Common myeloid progenitor, CD34-positive (primary cell): Measurements from ENCODE around the gene CAMTA1.

Source experiments
- CTCF ChIA-PET: fragments of 350-600 bp; sonication (Branson Sonifier 250); formaldehyde crosslinking; loops from one replicate; lab custom pipeline; 2021; ENCODE audit warnings: antibody characterized with exemption; lab: Charles Lee
- POLR2A ChIA-PET: fragments of 350-600 bp; sonication (Branson Sonifier 250); formaldehyde crosslinking; loops from one replicate; lab custom pipeline; 2021; ENCODE audit warnings: antibody characterized with exemption; lab: Charles Lee
- DNase-seq, 3 donors: peaks; one replicate each; pipeline versions ENCODE4 v3.0.0 to v3.0.0-alpha.2; 2013
- H3K27ac ChIP-seq, 2 experiments: 1 replicate in 1 of 2; 2 replicates in 1 of 2; pipeline ENCODE4 v1.7.0; 2013; ENCODE audit warnings: inconsistent platforms in 2 of 2, low read length in 2 of 2, mild to moderate bottlenecking in 2 of 2, low read depth in 1 of 2, moderate library complexity in 1 of 2; ENCODE audit not compliant: severe bottlenecking in 2 of 2, insufficient read depth in 1 of 2, poor library complexity in 1 of 2
- H3K27me3 ChIP-seq, 5 experiments: replicated peaks in 2 of 5; 1 replicate in 3 of 5; 2 replicates in 2 of 5; pipeline versions ENCODE4 v1.6.1 to v1.7.0; 2013; ENCODE audit warnings: low read length in 4 of 5, mild to moderate bottlenecking in 2 of 5, moderate library complexity in 2 of 5, inconsistent platforms in 1 of 5; ENCODE audit not compliant: insufficient read depth in 5 of 5, control insufficient read depth in 4 of 5
- H3K36me3 ChIP-seq, 4 experiments: 1 replicate in 2 of 4; 2 replicates in 2 of 4; pipeline versions ENCODE4 v1.6.1 to v1.7.0; 2013; ENCODE audit warnings: low read length in 3 of 4, control low read depth in 1 of 4, mild to moderate bottlenecking in 1 of 4; ENCODE audit not compliant: control insufficient read depth in 4 of 4, insufficient read depth in 4 of 4
- H3K4me1 ChIP-seq, 4 experiments: 1 replicate in 3 of 4; 2 replicates in 1 of 4; pipeline versions ENCODE4 v1.6.1 to v1.7.1; 2013; ENCODE audit warnings: low read length in 3 of 4, mild to moderate bottlenecking in 3 of 4, control low read depth in 1 of 4, inconsistent platforms in 1 of 4, moderate library complexity in 1 of 4; ENCODE audit not compliant: control insufficient read depth in 4 of 4, insufficient read depth in 4 of 4; ENCODE audit errors: control extremely low read depth in 1 of 4
- H3K4me3 ChIP-seq, 7 experiments: 1 replicate in 4 of 7; 2 replicates in 3 of 7; pipeline versions ENCODE4 v1.5.1 to v1.7.0; 2013; ENCODE audit warnings: mild to moderate bottlenecking in 7 of 7, low read length in 6 of 7, moderate library complexity in 6 of 7, inconsistent platforms in 2 of 7, low read depth in 2 of 7, control low read depth in 1 of 7; ENCODE audit not compliant: insufficient read depth in 4 of 7, control insufficient read depth in 1 of 7; ENCODE audit errors: extremely low read depth in 1 of 7
- H3K9me3 ChIP-seq, 5 experiments: 1 replicate in 4 of 5; 2 replicates in 1 of 5; pipeline versions ENCODE4 v1.6.1 to v1.7.1; 2013; ENCODE audit warnings: low read length in 4 of 5, mild to moderate bottlenecking in 2 of 5, inconsistent platforms in 1 of 5, low read depth in 1 of 5, moderate library complexity in 1 of 5; ENCODE audit not compliant: control insufficient read depth in 4 of 5, insufficient read depth in 2 of 5; ENCODE audit errors: control extremely low read depth in 1 of 5
- WGBS: methylation state at CpG from one replicate; pipeline ENCODE4 v1.1.5; 2013; ENCODE audit not compliant: insufficient coverage; 5-methylcytosine and 5-hydroxymethylcytosine counted together

Gene CAMTA1

GRCh38 chr1:7333094-7333493 is 547.8 kb downstream of the CAMTA1 start:
- H3K4me3 ChIP-seq, result no peak overlapping the region
- H3K9me3 ChIP-seq, result peaks cover 0 to 3% (median 0%) of the 10 kb centered on the region in 5 experiments
- H3K27ac ChIP-seq, result no peak overlapping the region
- WGBS, result 95% methylated on average over 11 of the region's 11 CpGs
- H3K27me3 ChIP-seq, result peaks cover 0 to 3% (median 0%) of the 10 kb centered on the region in 5 experiments
- ChIA-PET CTCF (no interaction called here), POLR2A (no interaction called here)
- H3K4me1 ChIP-seq, result peaks cover 0 to 4% (median 0%) of the 10 kb centered on the region in 4 experiments
- no peaks in the 10 kb centered on the region for H3K36me3 ChIP-seq
- DNase-seq, result no peak

- no peak overlapping the region for H3K27ac ChIP-seq
- CTCF ChIA-PET, result no interaction called here
- no peak overlapping the region for H3K4me3 ChIP-seq
- peaks cover 0 to 2% (median 0%) of the 10 kb centered on the region in 5 experiments for H3K9me3 ChIP-seq
- H3K4me1 ChIP-seq, result peaks cover 0 to 4% (median 0%) of the 10 kb centered on the region in 4 experiments
- POLR2A ChIA-PET, result no interaction called here
- DNase-seq, result no peak
- no peaks in the 10 kb centered on the region for H3K36me3 ChIP-seq
- H3K27me3 ChIP-seq, result peaks cover 0 to 3% (median 0%) of the 10 kb centered on the region in 5 experiments
- 96% methylated on average over 5 of the region's 8 CpGs for WGBS
Measured at GRCh38 chr1:7333620-7334019, 548.4 kb downstream of the CAMTA1 start.

- CTCF ChIA-PET, result no interaction called here
- no peaks in the 10 kb centered on the region for H3K36me3 ChIP-seq
- H3K4me1 ChIP-seq, result peaks cover 0 to 4% (median 0%) of the 10 kb centered on the region in 4 experiments
- peaks cover 0 to 3% (median 0%) of the 10 kb centered on the region in 5 experiments for H3K27me3 ChIP-seq
- WGBS, result 48% methylated on average over 8 of the region's 10 CpGs
- DNase-seq, result peak; percentile 40 to 82 (median 62)
- H3K9me3 ChIP-seq, result peaks cover 0 to 2% (median 0%) of the 10 kb centered on the region in 5 experiments
- H3K4me3 ChIP-seq, result no peak overlapping the region
- H3K27ac ChIP-seq, result no peak overlapping the region
- POLR2A ChIA-PET, result no interaction called here
Measured at GRCh38 chr1:7334475-7335035, 549.3 kb downstream of the CAMTA1 start.

GRCh38 chr1:7335224-7335879 is 550.1 kb downstream of the CAMTA1 start:
- ChIA-PET CTCF (no interaction called here), POLR2A (no interaction called here)
- no peaks in the 10 kb centered on the region for H3K9me3 ChIP-seq
- H3K4me3 ChIP-seq, result no peak overlapping the region
- no peak for DNase-seq
- H3K27ac ChIP-seq, result no peak overlapping the region
- no peaks in the 10 kb centered on the region for H3K36me3 ChIP-seq
- WGBS, result 89% methylated on average over 11 of the region's 13 CpGs
- peaks cover 0 to 4% (median 0%) of the 10 kb centered on the region in 4 experiments for H3K4me1 ChIP-seq
- peaks cover 0 to 3% (median 0%) of the 10 kb centered on the region in 5 experiments for H3K27me3 ChIP-seq

GRCh38 chr1:7338439-7338838 is 553.2 kb downstream of the CAMTA1 start:
- Histone ChIP-seq H3K27me3 (peaks cover 0 to 2% (median 0%) of the 10 kb centered on the region in 5 experiments), H3K4me3 (no peak overlapping the region), H3K4me1 (peaks cover 0 to 4% (median 0%) of the 10 kb centered on the region in 4 experiments), H3K36me3 (no peaks in the 10 kb centered on the region), H3K9me3 (no peaks in the 10 kb centered on the region), H3K27ac (no peak overlapping the region)
- CTCF ChIA-PET, result no interaction called here
- 97% methylated on average over 6 of the region's 7 CpGs for WGBS
- POLR2A ChIA-PET, result no interaction called here
- DNase-seq, result no peak

- 96% methylated on average over 4 of the region's 5 CpGs for WGBS
Measured at GRCh38 chr1:7339014-7339413, 553.8 kb downstream of the CAMTA1 start.

GRCh38 chr1:7339953-7340352 is 554.7 kb downstream of the CAMTA1 start:
- no peaks in the 10 kb centered on the region for H3K27me3 ChIP-seq
- ChIA-PET POLR2A (no interaction called here), CTCF (no interaction called here)
- H3K27ac ChIP-seq, result no peak overlapping the region
- WGBS, result 91% methylated on average over 1 of the region's 2 CpGs
- H3K9me3 ChIP-seq, result no peaks in the 10 kb centered on the region
- no peaks in the 10 kb centered on the region for H3K4me1 ChIP-seq
- DNase-seq, result no peak
- H3K4me3 ChIP-seq, result no peak overlapping the region
- H3K36me3 ChIP-seq, result no peaks in the 10 kb centered on the region

More at GRCh38 chr1:7339014-7339413, 553.8 kb downstream of the CAMTA1 start:
- H3K27me3 ChIP-seq, result peaks cover 0 to 2% (median 0%) of the 10 kb centered on the region in 5 experiments
- no peak overlapping the region for H3K4me3 ChIP-seq
- no peak for DNase-seq
- no peak overlapping the region for H3K27ac ChIP-seq
- no peaks in the 10 kb centered on the region for H3K9me3 ChIP-seq
- H3K36me3 ChIP-seq, result no peaks in the 10 kb centered on the region
- ChIA-PET CTCF (no interaction called here), POLR2A (no interaction called here)
- peaks cover 0 to 4% (median 0%) of the 10 kb centered on the region in 4 experiments for H3K4me1 ChIP-seq
